ENCODE data around the gene MARCHF9.

Gene MARCHF9

GRCh38 chr12:57737467-57738460 is 17.1 kb upstream of the MARCHF9 start:
- FAIRE-seq: no peak

GRCh38 chr12:57738661-57739237 is 16.2 kb upstream of the MARCHF9 start, which contains the start of gene AGAP2:
TSS of gene AGAP2 (minus strand) at chr12:57738742. CDS start at chr12:57738246, 496 bp downstream.
- FAIRE-seq: no peak

- no peak for FAIRE-seq
Observed at GRCh38 chr12:57739387-57739786, 15.5 kb upstream of the MARCHF9 start.

GRCh38 chr12:57739914-57740538 is 14.9 kb upstream of the MARCHF9 start:
- FAIRE-seq: no peak

GRCh38 chr12:57740656-57741412 is 14.1 kb upstream of the MARCHF9 start:
- FAIRE-seq: no peak

GRCh38 chr12:57741413-57741789 is 13.5 kb upstream of the MARCHF9 start:
- no peak for FAIRE-seq

- FAIRE-seq: no peak
Observed at GRCh38 chr12:57741844-57742738, 12.8 kb upstream of the MARCHF9 start.

GRCh38 chr12:57743769-57744168 is 11.1 kb upstream of the MARCHF9 start:
- FAIRE-seq: no peak

- no peak for FAIRE-seq
Observed at GRCh38 chr12:57744194-57744776, 10.6 kb upstream of the MARCHF9 start.

GRCh38 chr12:57744777-57745484 is 10.0 kb upstream of the MARCHF9 start, which contains the start of gene TSPAN31:
TSS of gene TSPAN31 (plus strand) at chr12:57745039. CDS start at chr12:57745155, 116 bp downstream.
- FAIRE-seq: no peak

- no peak for FAIRE-seq
Observed at GRCh38 chr12:57745485-57745881, 9.4 kb upstream of the MARCHF9 start.

- FAIRE-seq: no peak
Observed at GRCh38 chr12:57746025-57746424, 8.9 kb upstream of the MARCHF9 start.

GRCh38 chr12:57749061-57749460 is 5.8 kb upstream of the MARCHF9 start:
- no peak for FAIRE-seq

- no peak for FAIRE-seq
Observed at GRCh38 chr12:57750561-57751431, 4.1 kb upstream of the MARCHF9 start.

- FAIRE-seq: no peak
Observed at GRCh38 chr12:57751432-57751787, 3.5 kb upstream of the MARCHF9 start.

GRCh38 chr12:57751788-57752667 is 2.9 kb upstream of the MARCHF9 start, which contains the start of gene CDK4:
TSS of gene CDK4 (minus strand) at chr12:57752310. CDS start at chr12:57751717, 593 bp downstream.
- no peak for FAIRE-seq

GRCh38 chr12:57752668-57753000 is 2.3 kb upstream of the MARCHF9 start:
- FAIRE-seq: no peak

- FAIRE-seq: no peak
Observed at GRCh38 chr12:57753756-57754337, 1.1 kb upstream of the MARCHF9 start.

Data from colon (tissue), 2 donors.